MG63 (cell line): ENCODE data around the gene DLG2. TPM values are rescaled to one million over a fixed set of nuclear protein-coding genes. Genes with fewer than 3 reads are reported as not detected.

Experiments used
- DNase-seq: peaks from one replicate; pipeline ENCODE4 v3.0.0-alpha.2; 2020
- H3K27me3 ChIP-seq: fragments of 250-450 bp; sonication (Bioruptor Pico); 2 replicates; pipeline ENCODE4 v1.5.1; 2020; ENCODE audit warnings: mild to moderate bottlenecking, moderate library complexity
- H3K36me3 ChIP-seq: fragments of 250-450 bp; sonication (Bioruptor Pico); 2 replicates; pipeline ENCODE4 v1.5.1; 2020; ENCODE audit warnings: mild to moderate bottlenecking, moderate library complexity
- H3K4me3 ChIP-seq: fragments of 250-450 bp; sonication (Bioruptor Pico); 2 replicates; pipeline ENCODE4 v1.5.1; 2020; ENCODE audit warnings: mild to moderate bottlenecking, moderate library complexity
- H3K9me3 ChIP-seq: fragments of 250-450 bp; sonication (Bioruptor Pico); 2 replicates; pipeline ENCODE4 v1.5.1; 2020; ENCODE audit warnings: mild to moderate bottlenecking, moderate library complexity
- total RNA-seq: library from RNA; depleted of rRNA; stranded (reverse); fragments of >200 nt; shearing (Covaris generic); gene quantifications from 2 replicates; pipeline ENCODE4 v1.2.3, GENCODE V29; 2014; ENCODE audit warnings: low replicate concordance

Gene DLG2
- total RNA-seq, 1 experiment from 2014 or later = 0.10 TPM

- H3K36me3 ChIP-seq = no peaks in the 10 kb centered on the region
- no peak overlapping the region for H3K4me3 ChIP-seq
- H3K9me3 ChIP-seq = no peaks in the 10 kb centered on the region
- DNase-seq = no peak
- no peaks in the 10 kb centered on the region for H3K27me3 ChIP-seq
Measured at GRCh38 chr11:83914995-83915394, 1712.1 kb downstream of the DLG2 start.

GRCh38 chr11:83909579-83910534, 1717.3 kb downstream of the DLG2 start:
- no peak for DNase-seq
- Histone ChIP-seq H3K9me3 (no peaks in the 10 kb centered on the region), H3K36me3 (no peaks in the 10 kb centered on the region), H3K4me3 (no peak overlapping the region), H3K27me3 (no peaks in the 10 kb centered on the region)

DNA sequence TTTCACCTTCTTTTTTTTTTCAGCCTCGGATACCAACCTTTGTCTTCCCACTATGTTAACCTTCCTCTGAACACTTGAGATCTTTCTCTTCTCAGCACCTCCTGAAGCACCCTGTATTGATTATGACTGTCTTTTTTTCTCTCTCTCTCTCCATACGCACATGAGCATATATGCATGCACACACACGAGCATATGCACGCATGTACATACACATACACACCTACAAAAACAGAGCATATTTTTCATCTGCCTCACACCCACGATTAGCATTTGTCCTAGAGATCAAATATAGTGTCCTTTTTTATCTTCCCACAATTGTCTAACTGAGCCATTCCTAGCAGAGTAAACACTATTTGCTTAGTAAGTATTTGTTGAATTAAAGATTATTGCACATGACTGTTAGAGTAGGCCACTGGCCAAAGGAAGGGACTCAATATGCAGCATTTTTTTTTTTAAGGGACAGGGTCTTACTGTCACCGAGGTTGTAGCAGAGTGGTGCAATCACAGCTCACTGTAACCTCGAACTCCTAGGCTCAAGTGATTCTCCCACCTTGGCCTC, 1718.8 kb downstream of the DLG2 start:
- no peak for DNase-seq
- H3K36me3 ChIP-seq = no peaks in the 10 kb centered on the region
- H3K4me3 ChIP-seq = no peak overlapping the region
- no peaks in the 10 kb centered on the region for H3K9me3 ChIP-seq
- H3K27me3 ChIP-seq = no peaks in the 10 kb centered on the region

GRCh38 chr11:83895516-83895915, 1731.6 kb downstream of the DLG2 start:
- H3K9me3 ChIP-seq = no peaks in the 10 kb centered on the region
- H3K4me3 ChIP-seq = no peak overlapping the region
- H3K36me3 ChIP-seq = no peaks in the 10 kb centered on the region
- no peak for DNase-seq
- H3K27me3 ChIP-seq = no peaks in the 10 kb centered on the region

- Histone ChIP-seq H3K9me3 (no peaks in the 10 kb centered on the region), H3K27me3 (no peaks in the 10 kb centered on the region), H3K36me3 (no peaks in the 10 kb centered on the region), H3K4me3 (no peak overlapping the region)
- no peak for DNase-seq
Measured at GRCh38 chr11:83881428-83881827, 1745.7 kb downstream of the DLG2 start.

DNA sequence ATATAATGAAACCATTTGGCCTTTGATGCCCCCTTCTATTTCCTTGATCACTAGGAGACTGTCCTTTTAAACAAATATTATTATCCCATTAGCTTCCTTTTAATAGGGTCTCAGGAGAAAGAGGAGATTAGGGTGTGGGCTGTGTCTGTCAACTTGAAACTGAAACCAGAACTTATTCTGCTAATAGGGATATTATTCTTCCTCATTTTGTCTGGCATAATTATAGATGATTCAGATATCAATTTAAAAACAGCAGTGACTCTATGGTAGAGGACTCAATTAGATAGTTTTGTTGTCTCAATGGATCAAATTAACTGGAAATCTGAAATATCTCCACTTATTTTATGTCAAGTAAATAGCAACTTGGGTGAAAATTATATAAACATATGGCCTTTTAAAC, 1756.1 kb downstream of the DLG2 start:
- H3K27me3 ChIP-seq = no peaks in the 10 kb centered on the region
- H3K36me3 ChIP-seq = no peaks in the 10 kb centered on the region
- no peaks in the 10 kb centered on the region for H3K9me3 ChIP-seq
- H3K4me3 ChIP-seq = no peak overlapping the region
- no peak for DNase-seq

- no peaks in the 10 kb centered on the region for H3K9me3 ChIP-seq
- no peak overlapping the region for H3K4me3 ChIP-seq
- no peaks in the 10 kb centered on the region for H3K27me3 ChIP-seq
- DNase-seq = no peak
- H3K36me3 ChIP-seq = no peaks in the 10 kb centered on the region
Measured at GRCh38 chr11:83866655-83867054, 1760.5 kb downstream of the DLG2 start.

DNA sequence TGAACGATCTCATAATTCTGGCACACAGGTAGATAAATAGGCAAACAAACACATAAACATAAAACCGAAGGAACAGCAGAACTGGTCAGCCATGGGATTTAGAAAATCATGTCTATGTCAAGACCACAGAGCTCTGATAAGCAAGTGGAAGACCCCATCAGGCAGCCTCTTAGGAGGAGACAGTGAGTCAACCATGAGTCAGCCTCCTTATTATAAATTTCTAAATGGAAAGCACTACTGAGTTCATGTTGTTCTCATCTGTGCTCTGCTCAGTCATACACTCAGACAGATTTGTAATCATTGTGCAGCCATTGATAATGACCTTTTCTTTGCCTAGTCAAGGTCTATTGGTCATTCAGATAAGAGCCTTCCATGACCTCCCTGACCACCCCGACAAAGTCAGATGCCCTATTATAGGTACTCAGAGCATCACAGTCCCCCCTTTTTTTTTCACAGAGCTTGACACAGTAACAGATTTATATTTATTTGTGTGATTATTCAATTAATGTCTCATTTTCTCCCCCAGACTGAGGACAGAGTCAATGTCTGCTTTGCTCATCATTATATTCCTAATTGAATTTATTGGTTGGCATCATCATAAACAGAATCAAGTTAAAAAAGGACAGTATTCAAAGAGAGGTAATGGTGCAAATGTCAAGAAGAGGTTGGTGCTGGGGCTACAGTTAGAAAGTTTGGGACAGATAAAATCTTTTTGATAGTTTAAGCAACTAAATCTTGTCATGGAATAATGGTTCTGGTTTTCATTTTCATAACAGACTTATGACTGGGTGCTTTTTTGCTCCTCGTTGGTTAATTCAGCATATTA, 1761.3 kb downstream of the DLG2 start:
- Histone ChIP-seq H3K4me3 (no peak overlapping the region), H3K36me3 (no peaks in the 10 kb centered on the region), H3K9me3 (no peaks in the 10 kb centered on the region), H3K27me3 (no peaks in the 10 kb centered on the region)
- DNase-seq = no peak

- DNase-seq = no peak
- Histone ChIP-seq H3K27me3 (no peaks in the 10 kb centered on the region), H3K9me3 (no peaks in the 10 kb centered on the region), H3K36me3 (no peaks in the 10 kb centered on the region), H3K4me3 (no peak overlapping the region)
Measured at GRCh38 chr11:83864412-83865057, 1762.6 kb downstream of the DLG2 start.

GRCh38 chr11:83863272-83863671, 1763.9 kb downstream of the DLG2 start:
- no peak for DNase-seq
- Histone ChIP-seq H3K9me3 (no peaks in the 10 kb centered on the region), H3K27me3 (no peaks in the 10 kb centered on the region), H3K36me3 (no peaks in the 10 kb centered on the region), H3K4me3 (no peak overlapping the region)

- no peak for DNase-seq
- Histone ChIP-seq H3K36me3 (no peaks in the 10 kb centered on the region), H3K27me3 (no peaks in the 10 kb centered on the region), H3K9me3 (no peaks in the 10 kb centered on the region), H3K4me3 (no peak overlapping the region)
Measured at GRCh38 chr11:83862691-83863090, 1764.5 kb downstream of the DLG2 start.

DNA sequence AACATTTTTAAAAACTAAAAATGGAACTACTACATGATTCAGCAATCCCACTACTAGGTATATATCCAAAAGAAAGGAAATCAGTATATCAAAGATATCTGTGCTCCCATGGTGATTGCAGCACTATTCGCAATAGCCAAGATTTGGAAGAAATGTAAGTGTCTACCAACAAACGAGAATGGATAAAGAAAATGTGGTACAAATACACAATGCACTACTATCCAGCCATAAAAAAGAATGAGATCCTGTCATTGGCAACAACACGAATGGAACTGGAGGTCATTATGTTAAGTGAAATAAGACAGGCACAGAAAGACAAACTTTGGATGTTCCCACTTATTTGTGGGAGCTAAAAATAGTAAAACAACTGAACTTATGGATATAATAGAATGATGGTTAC, 1765.1 kb downstream of the DLG2 start:
- Histone ChIP-seq H3K36me3 (no peaks in the 10 kb centered on the region), H3K4me3 (no peak overlapping the region), H3K27me3 (no peaks in the 10 kb centered on the region), H3K9me3 (no peaks in the 10 kb centered on the region)
- no peak for DNase-seq

- Histone ChIP-seq H3K9me3 (no peaks in the 10 kb centered on the region), H3K36me3 (no peaks in the 10 kb centered on the region), H3K27me3 (no peaks in the 10 kb centered on the region), H3K4me3 (no peak overlapping the region)
- no peak for DNase-seq
Measured at GRCh38 chr11:83858694-83859093, 1768.5 kb downstream of the DLG2 start.

DNA sequence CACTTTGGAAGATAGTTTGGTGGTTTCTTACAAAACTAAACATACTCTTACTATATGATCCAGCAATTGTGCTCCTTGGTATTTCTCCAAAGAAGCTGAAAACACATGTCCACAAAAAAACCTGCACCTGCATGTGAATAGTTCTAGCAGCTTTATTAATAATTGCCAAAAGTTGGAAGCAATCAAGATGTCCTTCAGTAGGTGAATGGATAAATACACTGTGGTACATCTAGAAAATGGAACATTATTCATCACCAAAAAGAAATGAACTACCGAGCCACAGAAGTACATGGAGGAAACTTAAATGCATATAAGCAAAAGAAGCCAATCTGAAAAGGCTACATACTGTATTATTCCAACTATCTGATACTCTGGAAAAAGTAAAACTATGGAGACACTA, 1771.9 kb downstream of the DLG2 start:
- DNase-seq = no peak
- Histone ChIP-seq H3K27me3 (no peaks in the 10 kb centered on the region), H3K36me3 (no peaks in the 10 kb centered on the region), H3K4me3 (no peak overlapping the region), H3K9me3 (no peaks in the 10 kb centered on the region)

GRCh38 chr11:83852775-83853442, 1774.2 kb downstream of the DLG2 start:
- DNase-seq = no peak
- Histone ChIP-seq H3K36me3 (no peaks in the 10 kb centered on the region), H3K4me3 (no peak overlapping the region), H3K27me3 (no peaks in the 10 kb centered on the region), H3K9me3 (no peaks in the 10 kb centered on the region)

DNA sequence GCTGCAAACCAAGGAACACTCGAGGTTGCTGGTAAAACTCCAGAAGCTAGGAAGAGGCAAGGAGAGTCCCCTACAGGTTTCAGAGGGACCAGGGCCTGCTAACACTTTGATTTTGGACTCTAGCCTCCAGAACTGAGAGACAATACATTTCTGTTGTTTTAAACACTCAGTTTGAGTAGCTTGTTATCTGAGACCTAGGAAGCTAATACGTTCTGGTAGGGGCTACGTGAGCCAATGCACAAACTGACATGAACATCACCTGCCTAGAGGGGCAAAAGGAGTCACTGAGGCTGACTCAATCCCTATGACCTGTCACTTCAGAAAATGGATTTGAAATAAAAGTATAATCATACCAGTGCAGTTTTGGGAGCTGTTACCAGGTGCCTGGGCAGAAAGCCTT, 1775.1 kb downstream of the DLG2 start:
- no peaks in the 10 kb centered on the region for H3K9me3 ChIP-seq
- no peaks in the 10 kb centered on the region for H3K27me3 ChIP-seq
- no peak for DNase-seq
- H3K4me3 ChIP-seq = no peak overlapping the region
- H3K36me3 ChIP-seq = no peaks in the 10 kb centered on the region
